H1 (cell line): ENCODE results near the gene URAD. TPM values are rescaled to one million over a fixed set of nuclear protein-coding genes. Genes with fewer than 3 reads are reported as not detected.

Source experiments
- CTCF ChIP-seq, 3 experiments: IDR thresholded peaks; 1 replicate in 2 of 3; 2 replicates in 1 of 3; pipeline versions ENCODE4 v1.5.1 to v1.6.1; 2011; ENCODE audit warnings: low read length in 3 of 3, mild to moderate bottlenecking in 3 of 3, inconsistent platforms in 2 of 3, low read depth in 1 of 3, moderate library complexity in 1 of 3; ENCODE audit not compliant: insufficient read depth in 1 of 3; ENCODE audit errors: control extremely low read depth in 1 of 3
- polyA plus RNA-seq, 7 experiments: library from polyadenylated mRNA; depleted of rRNA in 3 of 7; stranded (reverse) in 5 of 7; unstranded in 2 of 7; fragments of >200 nt in 5 of 7; fragments of 200-250 nt in 2 of 7; gene quantifications; 1 replicate in 5 of 7; 2 replicates in 1 of 7; 4 replicates in 1 of 7; pipeline versions ENCODE4 v1.2.1 to v1.2.3, GENCODE V29; 2011 to 2013; ENCODE audit warnings: missing spikeins in 2 of 7, mixed read lengths in 2 of 7
- total RNA-seq: library from RNA; stranded (reverse); fragmentation: NEBNext Ultra II Directional; extraction: Animal tissue kit (Norgen Biotek cat#: 25700); gene quantifications from 2 replicates; pipeline ENCODE4 v1.2.1, GENCODE V29; 2021

URAD gene
- total and polyA plus RNA-seq, 2 of the 8 experiments (the other 6 are each of a cell fraction or from before 2014, with no cell fraction given), result not detected

DNA sequence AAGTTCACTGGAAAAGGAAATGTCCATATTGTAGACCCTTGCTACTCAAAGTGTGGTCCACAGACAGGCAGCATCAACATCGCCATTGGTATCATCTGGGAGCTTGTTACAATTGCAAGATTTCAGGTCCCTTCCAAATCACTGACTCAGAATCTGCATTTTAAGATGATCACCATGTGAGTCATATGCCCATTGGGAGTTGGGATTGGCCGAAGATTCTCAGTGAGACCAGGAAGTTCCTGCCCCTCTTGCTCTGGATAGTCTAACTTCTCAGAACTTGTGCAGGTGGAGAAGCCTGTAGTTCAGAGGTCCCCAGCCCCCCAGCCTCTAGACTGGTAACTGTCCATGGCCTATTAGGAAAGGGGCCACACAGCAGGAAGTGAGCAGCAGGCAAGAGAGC is 48.9 kb upstream of the URAD start (continued):
- no peak for TF ChIP-seq CTCF (IDR thresholded peaks at IDR 0.05; ENCODE audit: control extremely low read depth in 1 of 3, insufficient read depth in 1 of 3, low read depth in 1 of 3, low read length in 3 of 3)
